ENCODE measurements around the gene NTF3. TPM values are rescaled to one million over a fixed set of nuclear protein-coding genes. Genes with fewer than 3 reads are reported as not detected.

NTF3 gene
- total RNA-seq, 1 donor from 2014 or later: 8.9 TPM

- Histone ChIP-seq H3K4me1 (ENCODE audit: insufficient read depth, low read length) (peaks cover 22% of the 10 kb centered on the region), H3K27me3 (ENCODE audit: insufficient read depth, low read length) (no peaks in the 10 kb centered on the region), H3K27ac (ENCODE audit: low read depth, low read length) (peak overlapping the region; percentile 28), H3K4me2 (ENCODE audit: low read length) (peak overlapping the region; percentile 61), H3K36me3 (ENCODE audit: insufficient read depth, low read length) (no peaks in the 10 kb centered on the region), H2AFZ (ENCODE audit: low read depth, low read length) (no peak overlapping the region), H3K4me3 (ENCODE audit: insufficient read depth, low read depth, low read length) (no peak overlapping the region), H4K20me1 (ENCODE audit: insufficient read depth, low read length) (no peaks in the 10 kb centered on the region), H3K9ac (ENCODE audit: low read length) (peak overlapping the region; percentile 28), H3K9me3 (ENCODE audit: insufficient read depth, low read depth, low read length) (no peaks in the 10 kb centered on the region), H3K79me2 (ENCODE audit: insufficient read depth, low read length) (peaks cover 53% of the 10 kb centered on the region)
- Mint-ChIP-seq H3K27ac (ENCODE audit: unreplicated experiment) (peak overlapping the region; percentile 6), H3K36me3 (ENCODE audit: low read depth, unreplicated experiment) (peaks cover 20% of the 10 kb centered on the region), H3K9me3 (ENCODE audit: unreplicated experiment) (peaks cover 18% of the 10 kb centered on the region), H3K4me3 (ENCODE audit: unreplicated experiment) (no peak overlapping the region), H3K27me3 (ENCODE audit: low read depth, unreplicated experiment) (peaks cover 38% of the 10 kb centered on the region), H3K4me1 (ENCODE audit: low read depth, unreplicated experiment) (peaks cover 22% of the 10 kb centered on the region)
- peak; percentile 81 for DNase-seq (ENCODE audit: low read depth)
- FAIRE-seq: peak; percentile 97
- no peak for TF ChIP-seq CTCF (IDR thresholded peaks at IDR 0.05; ENCODE audit: insufficient read depth, low read depth, low read length)
- no peak for TF ChIP-seq EZH2 (IDR thresholded peaks at IDR 0.05; ENCODE audit: insufficient read depth, low read length)
Measured at GRCh38 chr12:5441497-5442236, 9.8 kb downstream of the NTF3 start.

- peaks cover 12% of the 10 kb centered on the region for H3K9me3 Mint-ChIP-seq (ENCODE audit: unreplicated experiment)
- Histone ChIP-seq H3K27ac (ENCODE audit: low read depth, low read length) (peak overlapping the region; percentile 9), H3K9ac (ENCODE audit: low read length) (peak overlapping the region; percentile 28), H4K20me1 (ENCODE audit: insufficient read depth, low read length) (no peaks in the 10 kb centered on the region), H3K4me2 (ENCODE audit: low read length) (peak overlapping the region; percentile 61), H3K4me1 (ENCODE audit: insufficient read depth, low read length) (peaks cover 22% of the 10 kb centered on the region), H3K4me3 (ENCODE audit: insufficient read depth, low read depth, low read length) (no peak overlapping the region), H3K79me2 (ENCODE audit: insufficient read depth, low read length) (peaks cover 45% of the 10 kb centered on the region), H3K36me3 (ENCODE audit: insufficient read depth, low read length) (no peaks in the 10 kb centered on the region), H2AFZ (ENCODE audit: low read depth, low read length) (no peak overlapping the region), H3K9me3 (ENCODE audit: insufficient read depth, low read depth, low read length) (no peaks in the 10 kb centered on the region), H3K27me3 (ENCODE audit: insufficient read depth, low read length) (no peaks in the 10 kb centered on the region)
- peaks cover 36% of the 10 kb centered on the region for H3K27me3 Mint-ChIP-seq (ENCODE audit: low read depth, unreplicated experiment)
- peak; percentile 39 for DNase-seq (ENCODE audit: low read depth)
- TF ChIP-seq CTCF (IDR thresholded peaks at IDR 0.05; ENCODE audit: insufficient read depth, low read depth, low read length) (peak; percentile 75), EZH2 (IDR thresholded peaks at IDR 0.05; ENCODE audit: insufficient read depth, low read length) (no peak)
- FAIRE-seq: peak; percentile 94
- H3K36me3 Mint-ChIP-seq (ENCODE audit: low read depth, unreplicated experiment): peaks cover 13% of the 10 kb centered on the region
- H3K27ac Mint-ChIP-seq (ENCODE audit: unreplicated experiment): peak overlapping the region; percentile 6
- no peak overlapping the region for H3K4me3 Mint-ChIP-seq (ENCODE audit: unreplicated experiment)
- peaks cover 22% of the 10 kb centered on the region for H3K4me1 Mint-ChIP-seq (ENCODE audit: low read depth, unreplicated experiment)
Measured at GRCh38 chr12:5442251-5443006, 10.5 kb downstream of the NTF3 start.

Data from astrocyte (in vitro differentiated cells and primary cell).